Kidney (tissue), 14 donors: ENCODE data around the gene FAU. TPM values are rescaled to one million over a fixed set of nuclear protein-coding genes. Genes with fewer than 3 reads are reported as not detected.

ENCODE experiments used
- DNase-seq, 5 donors: peaks; one replicate each; pipeline ENCODE4 v3.0.0-alpha.2; 2013 to 2020
- FAIRE-seq: peaks from 2 replicates; lab custom pipeline; 2012; peaks lifted over from hg19 to GRCh38; lab: Jason Lieb, UNC
- H3K27ac ChIP-seq, 2 donors: one replicate each; pipeline ENCODE4 v1.7.0; 2013; ENCODE audit warnings: low read depth in 2 of 2, low read length in 2 of 2, inconsistent platforms in 1 of 2
- H3K27me3 ChIP-seq: one replicate; pipeline ENCODE4 v1.7.1; 2013; ENCODE audit warnings: low read length, inconsistent platforms; ENCODE audit not compliant: control insufficient read depth, insufficient read depth
- H3K36me3 ChIP-seq, 3 donors: one replicate each; pipeline versions ENCODE4 v1.7.0 to v1.7.1; 2013; ENCODE audit warnings: low read length in 3 of 3, control low read depth in 1 of 3, inconsistent platforms in 1 of 3; ENCODE audit not compliant: insufficient read depth in 3 of 3, control insufficient read depth in 2 of 3
- H3K4me1 ChIP-seq, 3 donors: one replicate each; pipeline versions ENCODE4 v1.7.0 to v1.7.1; 2013; ENCODE audit warnings: low read length in 3 of 3, inconsistent platforms in 1 of 3, low read depth in 1 of 3; ENCODE audit not compliant: control insufficient read depth in 2 of 3, insufficient read depth in 2 of 3
- H3K4me3 ChIP-seq, 3 donors: one replicate each; pipeline versions ENCODE4 v1.7.0 to v1.8.1; 2013; ENCODE audit warnings: low read length in 3 of 3, control low read depth in 1 of 3, inconsistent platforms in 1 of 3
- H3K9ac ChIP-seq, 3 donors: one replicate each; pipeline versions ENCODE4 v1.7.0 to v1.7.1; 2013; ENCODE audit warnings: low read length in 3 of 3, control low read depth in 1 of 3, inconsistent platforms in 1 of 3
- H3K9me3 ChIP-seq, 3 donors: one replicate each; pipeline versions ENCODE4 v1.7.0 to v1.7.1; 2013; ENCODE audit warnings: low read length in 3 of 3, control low read depth in 1 of 3, inconsistent platforms in 1 of 3; ENCODE audit not compliant: control insufficient read depth in 2 of 3, insufficient read depth in 1 of 3
- intact Hi-C: fragments of 100-400 bp; cut with DNase I; formaldehyde crosslinking; loops from one replicate; pipeline ENCODE4 v1.11.1; 2022
- polyA plus RNA-seq: library from polyadenylated mRNA; stranded (reverse); fragments of 350-450 nt; fragmentation: Illumina TruSeq; extraction: RNeasy Lipid Tissue Mini Kit (QIAGEN cat#74804); gene quantifications from one replicate; pipeline ENCODE4 v1.2.3, GENCODE V29; 2014; ENCODE audit warnings: low read depth, low replicate concordance; ENCODE audit not compliant: insufficient read depth
- total RNA-seq: library from RNA; stranded (reverse); fragmentation: NEBNext Ultra II Directional; extraction: Animal tissue kit (Norgen Biotek cat#: 25700); gene quantifications from one replicate; pipeline ENCODE4 v1.2.1, GENCODE V29; 2021
- TF ChIP-seq, protein P1 (sequence below): IDR thresholded peaks from 3 replicates; pipeline ENCODE4 v1.5.1; 2012; ENCODE audit warnings: mild to moderate bottlenecking, moderate library complexity, borderline replicate concordance; ENCODE audit not compliant: insufficient read depth; ENCODE audit errors: extremely low read depth
- donor health status: control.
- donor health status: control.
- donor health status: control.
- donor health status: control.
- donor health status: control.
- donor health status: DM: yes; HTN: yes; CAD: no.
- donor health status: Normal renal cell carcinoma (clear cell type).

Gene FAU
- total and polyA plus RNA-seq, 2 donors from 2014 or later = 794 to 927 TPM

DNA sequence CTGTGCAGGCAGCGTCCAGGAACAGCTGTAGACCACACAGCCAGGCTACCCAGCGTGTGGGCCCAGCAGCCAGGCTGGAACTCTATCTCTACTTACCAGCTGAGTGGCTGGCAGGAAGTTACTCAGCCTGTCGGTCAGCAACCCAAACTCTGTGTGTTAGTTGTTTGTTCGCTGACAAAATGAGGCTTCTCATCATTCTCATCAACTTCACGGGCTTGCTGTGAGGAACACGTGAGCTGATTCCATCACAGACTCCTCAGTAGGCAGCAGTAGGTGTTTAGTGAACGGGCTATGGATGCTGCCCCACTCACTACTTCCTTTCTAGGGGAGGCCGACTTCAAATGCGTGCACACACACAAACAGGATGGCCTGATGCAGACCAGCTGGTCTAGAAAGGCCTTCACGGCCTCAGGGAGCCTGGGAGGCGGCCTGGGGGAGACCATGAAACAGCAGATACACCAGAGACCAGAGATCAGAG is 47.3 kb upstream of the FAU start:
- H3K4me3 ChIP-seq = no peak overlapping the region
- TF ChIP-seq, protein P1, sequence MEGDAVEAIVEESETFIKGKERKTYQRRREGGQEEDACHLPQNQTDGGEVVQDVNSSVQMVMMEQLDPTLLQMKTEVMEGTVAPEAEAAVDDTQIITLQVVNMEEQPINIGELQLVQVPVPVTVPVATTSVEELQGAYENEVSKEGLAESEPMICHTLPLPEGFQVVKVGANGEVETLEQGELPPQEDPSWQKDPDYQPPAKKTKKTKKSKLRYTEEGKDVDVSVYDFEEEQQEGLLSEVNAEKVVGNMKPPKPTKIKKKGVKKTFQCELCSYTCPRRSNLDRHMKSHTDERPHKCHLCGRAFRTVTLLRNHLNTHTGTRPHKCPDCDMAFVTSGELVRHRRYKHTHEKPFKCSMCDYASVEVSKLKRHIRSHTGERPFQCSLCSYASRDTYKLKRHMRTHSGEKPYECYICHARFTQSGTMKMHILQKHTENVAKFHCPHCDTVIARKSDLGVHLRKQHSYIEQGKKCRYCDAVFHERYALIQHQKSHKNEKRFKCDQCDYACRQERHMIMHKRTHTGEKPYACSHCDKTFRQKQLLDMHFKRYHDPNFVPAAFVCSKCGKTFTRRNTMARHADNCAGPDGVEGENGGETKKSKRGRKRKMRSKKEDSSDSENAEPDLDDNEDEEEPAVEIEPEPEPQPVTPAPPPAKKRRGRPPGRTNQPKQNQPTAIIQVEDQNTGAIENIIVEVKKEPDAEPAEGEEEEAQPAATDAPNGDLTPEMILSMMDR = no peak
- no peaks in the 10 kb centered on the region for H3K27me3 ChIP-seq
- intact Hi-C loops = no loop called here
- H3K36me3 ChIP-seq = no peaks in the 10 kb centered on the region
- no peak for FAIRE-seq
- H3K9ac ChIP-seq = no peak overlapping the region
- DNase-seq = peak in 2 of 5 donors; percentile 20 to 45
- H3K27ac ChIP-seq = no peak overlapping the region
- no peaks in the 10 kb centered on the region for H3K9me3 ChIP-seq
- H3K4me1 ChIP-seq = peaks cover 0 to 2% (median 0%) of the 10 kb centered on the region in 3 donors

DNA sequence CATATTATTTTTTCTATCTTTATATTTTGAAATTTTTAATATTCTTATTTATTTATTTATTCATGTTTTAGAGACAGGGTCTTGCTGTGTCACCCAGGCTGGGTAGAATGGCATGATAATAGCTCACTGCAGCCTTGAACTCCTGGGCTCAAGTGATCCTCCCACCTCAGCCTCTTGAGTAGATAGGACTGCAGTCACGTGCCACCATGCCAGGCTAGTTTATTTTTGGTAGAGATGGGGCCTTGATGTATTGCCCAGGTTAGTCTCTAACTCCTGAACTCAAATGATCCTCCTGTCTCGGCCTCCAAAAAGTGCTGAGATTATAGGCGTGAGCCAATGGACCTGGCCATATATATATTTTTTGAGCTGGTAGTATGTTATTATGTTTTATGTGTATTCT is 45.7 kb upstream of the FAU start:
- Histone ChIP-seq H3K9ac (no peak overlapping the region), H3K9me3 (no peaks in the 10 kb centered on the region), H3K36me3 (no peaks in the 10 kb centered on the region), H3K27ac (no peak overlapping the region), H3K4me1 (peaks cover 0 to 2% (median 0%) of the 10 kb centered on the region in 3 donors), H3K4me3 (no peak overlapping the region), H3K27me3 (no peaks in the 10 kb centered on the region)
- peak in 1 of 5 donors; percentile 8 for DNase-seq
- intact Hi-C loops = no loop called here
- no peak for FAIRE-seq
- TF ChIP-seq, protein P1 = no peak

DNA sequence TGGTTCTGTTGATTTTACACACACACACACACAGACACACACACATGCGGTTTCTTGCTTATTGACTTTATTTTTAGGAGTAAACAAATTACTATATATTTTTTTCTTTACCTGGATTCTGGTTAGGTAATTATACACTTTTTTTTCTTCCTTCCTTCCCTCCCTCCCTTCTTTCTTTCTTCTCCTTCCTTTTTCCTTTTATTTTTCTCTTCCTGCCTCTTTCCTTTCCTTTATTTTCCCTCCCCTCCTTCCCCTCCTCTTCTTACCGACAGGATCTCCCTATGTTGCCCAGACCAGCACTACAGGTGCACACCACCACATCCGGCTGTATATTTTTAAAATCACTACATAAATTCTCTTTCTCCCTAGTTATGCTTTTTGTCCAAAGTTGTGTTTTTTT is 45.0 kb upstream of the FAU start:
- no peak for FAIRE-seq
- TF ChIP-seq, protein P1 = no peak
- no peak for DNase-seq

More for the DNA sequence above, 45.0 kb upstream of the FAU start:
- Histone ChIP-seq H3K4me1 (peaks cover 0 to 2% (median 0%) of the 10 kb centered on the region in 3 donors), H3K27ac (no peak overlapping the region), H3K4me3 (no peak overlapping the region), H3K9me3 (no peaks in the 10 kb centered on the region), H3K36me3 (no peaks in the 10 kb centered on the region), H3K27me3 (no peaks in the 10 kb centered on the region), H3K9ac (no peak overlapping the region)
- intact Hi-C loops = no loop called here
